Transverse colon (tissue), 4 donors: Measurements from ENCODE around the gene ATRAID.

ENCODE experiments used
- EP300 ChIP-seq: sonication (generic); formaldehyde crosslinking; IDR thresholded peaks from one replicate; pipeline ENCODE4 v1.6.1; 2017; ENCODE audit warnings: antibody characterized with exemption, low read depth
- POLR2A ChIP-seq: fragments of 450-650 bp; IDR thresholded peaks from one replicate; pipeline ENCODE4 v1.6.1; 2016; ENCODE audit warnings: antibody characterized with exemption, mild to moderate bottlenecking, moderate library complexity
- POLR2AphosphoS5 ChIP-seq, 3 donors: sonication (generic); formaldehyde crosslinking; IDR thresholded peaks; one replicate each; pipeline ENCODE4 v1.6.1; 2016; ENCODE audit warnings: antibody characterized with exemption in 3 of 3
- TF ChIP-seq, protein P1 (sequence below), 5 experiments: fragments of 200-600 bp in 3 of 5; fragments of 450-650 bp in 2 of 5; sonication (generic) in 3 of 5; IDR thresholded peaks; 1 replicate in 2 of 5; 2 replicates in 3 of 5; pipeline ENCODE4 v1.5.1; 2016 to 2017; ENCODE audit warnings: antibody characterized with exemption in 5 of 5, inconsistent platforms in 3 of 5, mild to moderate bottlenecking in 2 of 5, moderate library complexity in 1 of 5

DNA sequence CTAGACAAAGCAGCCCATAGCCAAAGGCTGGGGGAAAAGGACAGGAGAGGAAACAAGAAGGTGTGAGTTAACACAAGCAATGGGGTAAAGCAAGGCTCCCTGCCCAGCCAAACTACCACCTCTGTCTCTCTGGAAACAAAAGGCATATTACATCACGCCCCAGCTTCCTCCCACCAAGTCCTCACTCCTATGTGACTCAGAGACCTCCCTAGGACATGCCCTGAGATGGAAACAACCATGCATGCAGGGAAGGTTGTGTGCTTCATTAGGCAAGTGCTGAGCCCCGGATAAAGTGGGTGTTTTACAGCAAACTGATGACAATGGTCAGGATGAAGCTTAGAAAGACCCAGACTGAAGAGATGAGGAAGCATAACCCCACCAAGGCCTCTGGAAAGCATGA is 9.0 kb upstream of the ATRAID start:
- no peak for TF ChIP-seq POLR2A
- TF ChIP-seq, protein P1, sequence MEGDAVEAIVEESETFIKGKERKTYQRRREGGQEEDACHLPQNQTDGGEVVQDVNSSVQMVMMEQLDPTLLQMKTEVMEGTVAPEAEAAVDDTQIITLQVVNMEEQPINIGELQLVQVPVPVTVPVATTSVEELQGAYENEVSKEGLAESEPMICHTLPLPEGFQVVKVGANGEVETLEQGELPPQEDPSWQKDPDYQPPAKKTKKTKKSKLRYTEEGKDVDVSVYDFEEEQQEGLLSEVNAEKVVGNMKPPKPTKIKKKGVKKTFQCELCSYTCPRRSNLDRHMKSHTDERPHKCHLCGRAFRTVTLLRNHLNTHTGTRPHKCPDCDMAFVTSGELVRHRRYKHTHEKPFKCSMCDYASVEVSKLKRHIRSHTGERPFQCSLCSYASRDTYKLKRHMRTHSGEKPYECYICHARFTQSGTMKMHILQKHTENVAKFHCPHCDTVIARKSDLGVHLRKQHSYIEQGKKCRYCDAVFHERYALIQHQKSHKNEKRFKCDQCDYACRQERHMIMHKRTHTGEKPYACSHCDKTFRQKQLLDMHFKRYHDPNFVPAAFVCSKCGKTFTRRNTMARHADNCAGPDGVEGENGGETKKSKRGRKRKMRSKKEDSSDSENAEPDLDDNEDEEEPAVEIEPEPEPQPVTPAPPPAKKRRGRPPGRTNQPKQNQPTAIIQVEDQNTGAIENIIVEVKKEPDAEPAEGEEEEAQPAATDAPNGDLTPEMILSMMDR (IDR thresholded peaks at IDR 0.05) = no peak
- no peak for TF ChIP-seq EP300
- no peak for TF ChIP-seq POLR2AphosphoS5 (IDR thresholded peaks at IDR 0.05)
